Parathyroid adenoma (tissue), 2 donors: Measurements from ENCODE around the gene RPS6KB2.

ENCODE experiments used
- H2AFZ ChIP-seq: fragments of 300-600 bp; sonication (generic); one replicate; pipeline ENCODE4 v1.7.0; 2017; ENCODE audit warnings: antibody characterized with exemption, mild to moderate bottlenecking
- H3K27ac ChIP-seq: fragments of 300-600 bp; sonication (generic); one replicate; pipeline ENCODE4 v1.7.0; 2017
- H3K27me3 ChIP-seq: fragments of 300-600 bp; sonication (generic); one replicate; pipeline ENCODE4 v1.7.0; 2017; ENCODE audit warnings: low read length; ENCODE audit not compliant: control insufficient read depth, insufficient read depth
- H3K36me3 ChIP-seq: fragments of 300-600 bp; sonication (generic); one replicate; pipeline ENCODE4 v1.7.0; 2017; ENCODE audit warnings: low read length; ENCODE audit not compliant: control insufficient read depth, insufficient read depth
- H3K4me1 ChIP-seq: fragments of 300-600 bp; sonication (generic); one replicate; pipeline ENCODE4 v1.7.0; 2017; ENCODE audit warnings: control low read depth
- H3K4me2 ChIP-seq: fragments of 300-600 bp; sonication (generic); one replicate; pipeline ENCODE4 v1.7.0; 2017; ENCODE audit warnings: low read length
- H3K4me3 ChIP-seq: fragments of 300-600 bp; sonication (generic); one replicate; pipeline ENCODE4 v1.7.0; 2017; ENCODE audit warnings: low read depth, low read length
- H3K79me2 ChIP-seq: fragments of 300-600 bp; sonication (generic); one replicate; pipeline ENCODE4 v1.7.0; 2017; ENCODE audit warnings: control low read depth
- H3K9ac ChIP-seq: fragments of 300-600 bp; sonication (generic); one replicate; pipeline ENCODE4 v1.7.0; 2017; ENCODE audit warnings: mild to moderate bottlenecking
- H3K9me3 ChIP-seq: fragments of 300-600 bp; sonication (generic); one replicate; pipeline ENCODE4 v1.7.0; 2017; ENCODE audit warnings: low read length; ENCODE audit not compliant: control insufficient read depth
- TF ChIP-seq, protein P1 (sequence below): fragments of 300-600 bp; sonication (generic); IDR thresholded peaks from one replicate; pipeline ENCODE4 v1.7.0; 2017; ENCODE audit warnings: antibody characterized with exemption, mild to moderate bottlenecking
- donor health status: primary hyperparathyroidism.

RPS6KB2 gene

DNA sequence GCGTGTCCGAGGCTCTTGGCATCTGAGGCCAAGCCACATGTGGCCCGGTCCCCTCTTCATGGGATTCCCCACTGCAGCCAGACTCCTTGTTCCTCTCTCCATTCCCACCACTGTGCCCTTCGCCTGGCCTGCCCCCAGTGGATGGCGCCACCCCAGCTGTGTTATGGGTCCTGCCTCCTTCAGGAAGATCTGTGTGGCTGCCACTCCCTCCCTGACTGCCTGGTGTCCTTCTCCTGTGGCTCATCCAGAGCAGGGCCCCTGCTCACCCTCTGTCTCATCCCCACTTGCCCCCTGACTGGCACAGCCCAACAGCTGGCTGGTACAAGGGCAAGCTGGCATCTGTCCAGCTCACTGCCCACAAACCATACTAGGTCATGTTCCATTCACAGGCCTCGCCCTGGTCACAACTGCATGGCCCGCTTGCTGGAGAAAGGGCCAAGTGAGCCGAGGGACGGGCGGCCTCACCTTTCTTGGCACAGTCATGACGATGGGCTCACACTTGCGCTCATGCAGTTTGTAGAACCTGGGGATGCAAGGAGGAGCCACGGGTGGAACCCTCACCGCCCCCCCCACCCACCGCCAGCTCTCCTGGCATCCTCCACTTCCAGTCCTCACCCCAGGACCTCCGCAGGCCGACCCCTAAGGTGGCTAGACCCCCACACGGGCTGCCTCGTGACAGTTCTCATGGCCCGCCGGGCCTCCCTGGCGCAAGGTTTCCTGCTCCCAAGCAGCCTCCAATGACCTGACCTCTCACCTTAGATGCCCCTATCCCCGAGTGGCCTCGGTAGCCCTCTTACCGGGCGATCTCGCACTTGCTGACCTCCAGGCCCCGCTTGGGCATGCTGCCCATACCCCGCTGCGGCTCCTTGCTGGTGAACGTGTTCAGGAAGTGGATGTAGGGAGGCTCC lies 11.3 kb downstream of the RPS6KB2 start:
- H3K9me3 ChIP-seq, result no peaks in the 10 kb centered on the region
- H2AFZ ChIP-seq, result no peak overlapping the region
- no peaks in the 10 kb centered on the region for H3K79me2 ChIP-seq
- H3K36me3 ChIP-seq, result no peaks in the 10 kb centered on the region
- H3K27me3 ChIP-seq, result no peaks in the 10 kb centered on the region
- no peaks in the 10 kb centered on the region for H3K4me1 ChIP-seq
- H3K4me3 ChIP-seq, result no peak overlapping the region
- no peak overlapping the region for H3K9ac ChIP-seq
- H3K27ac ChIP-seq, result no peak overlapping the region
- TF ChIP-seq, protein P1, sequence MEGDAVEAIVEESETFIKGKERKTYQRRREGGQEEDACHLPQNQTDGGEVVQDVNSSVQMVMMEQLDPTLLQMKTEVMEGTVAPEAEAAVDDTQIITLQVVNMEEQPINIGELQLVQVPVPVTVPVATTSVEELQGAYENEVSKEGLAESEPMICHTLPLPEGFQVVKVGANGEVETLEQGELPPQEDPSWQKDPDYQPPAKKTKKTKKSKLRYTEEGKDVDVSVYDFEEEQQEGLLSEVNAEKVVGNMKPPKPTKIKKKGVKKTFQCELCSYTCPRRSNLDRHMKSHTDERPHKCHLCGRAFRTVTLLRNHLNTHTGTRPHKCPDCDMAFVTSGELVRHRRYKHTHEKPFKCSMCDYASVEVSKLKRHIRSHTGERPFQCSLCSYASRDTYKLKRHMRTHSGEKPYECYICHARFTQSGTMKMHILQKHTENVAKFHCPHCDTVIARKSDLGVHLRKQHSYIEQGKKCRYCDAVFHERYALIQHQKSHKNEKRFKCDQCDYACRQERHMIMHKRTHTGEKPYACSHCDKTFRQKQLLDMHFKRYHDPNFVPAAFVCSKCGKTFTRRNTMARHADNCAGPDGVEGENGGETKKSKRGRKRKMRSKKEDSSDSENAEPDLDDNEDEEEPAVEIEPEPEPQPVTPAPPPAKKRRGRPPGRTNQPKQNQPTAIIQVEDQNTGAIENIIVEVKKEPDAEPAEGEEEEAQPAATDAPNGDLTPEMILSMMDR, result no peak
- H3K4me2 ChIP-seq, result no peak overlapping the region

DNA sequence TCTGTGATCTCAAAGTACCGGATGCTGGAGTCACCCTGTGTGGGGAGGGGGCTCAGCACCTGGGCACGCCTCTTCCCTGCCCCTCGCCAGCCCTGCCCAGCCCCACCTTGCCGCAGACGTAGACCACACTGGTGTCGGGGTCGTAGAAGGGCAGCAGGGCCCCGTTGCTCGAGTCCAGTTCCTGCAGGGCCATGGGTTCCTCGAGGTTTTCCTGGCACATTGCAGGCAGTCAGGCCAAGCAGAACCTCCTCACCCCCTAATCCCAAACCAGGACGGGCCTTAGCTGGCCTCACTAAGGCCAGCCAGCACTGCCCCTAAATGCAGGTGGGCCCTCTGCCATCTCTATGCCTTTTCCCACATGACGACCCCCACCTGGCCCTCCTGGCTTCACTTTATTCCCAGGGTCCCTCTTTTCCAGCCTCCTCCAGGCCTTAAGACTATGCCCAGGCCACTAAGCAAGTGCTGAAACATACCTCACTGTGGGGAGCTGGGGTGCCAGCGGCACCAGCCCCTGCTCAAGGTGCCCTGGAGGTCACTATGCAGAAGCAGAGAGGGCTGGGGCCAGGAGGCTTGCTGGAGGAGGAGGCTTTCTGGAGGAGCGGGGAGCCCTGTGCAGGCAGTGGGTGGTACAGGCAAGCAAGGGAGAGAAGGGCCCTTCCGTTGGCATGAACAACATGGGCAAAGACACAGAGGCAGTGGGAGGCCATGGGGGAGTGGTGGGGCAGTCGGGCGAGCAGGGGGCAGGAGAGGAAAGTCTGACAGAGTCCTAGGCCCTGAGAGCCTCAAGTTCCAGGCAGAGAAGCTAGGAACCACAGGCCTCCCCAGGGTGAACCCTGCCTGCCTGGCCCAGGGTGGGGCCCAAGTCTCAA lies 12.2 kb downstream of the RPS6KB2 start:
- Histone ChIP-seq H3K79me2 (no peaks in the 10 kb centered on the region), H3K4me3 (no peak overlapping the region), H3K9me3 (no peaks in the 10 kb centered on the region), H3K27ac (no peak overlapping the region), H3K27me3 (no peaks in the 10 kb centered on the region), H3K36me3 (no peaks in the 10 kb centered on the region), H3K9ac (no peak overlapping the region), H2AFZ (no peak overlapping the region), H3K4me1 (no peaks in the 10 kb centered on the region), H3K4me2 (no peak overlapping the region)
- TF ChIP-seq, protein P1, result no peak

DNA sequence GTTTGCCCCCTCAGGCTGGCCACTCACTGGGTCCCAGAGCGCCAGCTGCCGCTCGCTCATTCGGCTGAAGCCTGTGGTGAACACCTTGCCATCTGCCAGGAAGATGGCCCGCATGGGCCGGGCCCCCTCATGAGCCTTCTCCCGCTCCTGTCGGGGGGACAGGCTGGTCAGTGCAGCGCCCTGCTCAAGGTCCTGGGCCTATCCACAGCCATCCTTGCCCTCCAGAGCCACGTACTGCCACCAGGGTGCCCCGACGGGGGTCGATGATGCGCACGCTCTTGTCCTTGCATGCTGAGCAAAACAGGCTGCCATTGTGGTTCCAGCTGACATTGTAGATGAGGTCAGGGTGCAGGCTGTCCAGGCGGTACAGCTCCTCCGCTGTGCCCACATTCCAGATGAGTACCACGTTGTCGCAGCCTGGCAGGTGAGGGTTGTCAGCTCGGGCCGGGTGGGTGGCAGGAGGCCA lies 12.8 kb downstream of the RPS6KB2 start:
- H2AFZ ChIP-seq, result no peak overlapping the region
- H3K27me3 ChIP-seq, result no peaks in the 10 kb centered on the region
- no peaks in the 10 kb centered on the region for H3K9me3 ChIP-seq
- no peak overlapping the region for H3K4me3 ChIP-seq
- no peak overlapping the region for H3K9ac ChIP-seq
- no peak overlapping the region for H3K4me2 ChIP-seq
- H3K4me1 ChIP-seq, result no peaks in the 10 kb centered on the region
- no peak overlapping the region for H3K27ac ChIP-seq
- TF ChIP-seq, protein P1, result no peak
- H3K79me2 ChIP-seq, result no peaks in the 10 kb centered on the region
- no peaks in the 10 kb centered on the region for H3K36me3 ChIP-seq

DNA sequence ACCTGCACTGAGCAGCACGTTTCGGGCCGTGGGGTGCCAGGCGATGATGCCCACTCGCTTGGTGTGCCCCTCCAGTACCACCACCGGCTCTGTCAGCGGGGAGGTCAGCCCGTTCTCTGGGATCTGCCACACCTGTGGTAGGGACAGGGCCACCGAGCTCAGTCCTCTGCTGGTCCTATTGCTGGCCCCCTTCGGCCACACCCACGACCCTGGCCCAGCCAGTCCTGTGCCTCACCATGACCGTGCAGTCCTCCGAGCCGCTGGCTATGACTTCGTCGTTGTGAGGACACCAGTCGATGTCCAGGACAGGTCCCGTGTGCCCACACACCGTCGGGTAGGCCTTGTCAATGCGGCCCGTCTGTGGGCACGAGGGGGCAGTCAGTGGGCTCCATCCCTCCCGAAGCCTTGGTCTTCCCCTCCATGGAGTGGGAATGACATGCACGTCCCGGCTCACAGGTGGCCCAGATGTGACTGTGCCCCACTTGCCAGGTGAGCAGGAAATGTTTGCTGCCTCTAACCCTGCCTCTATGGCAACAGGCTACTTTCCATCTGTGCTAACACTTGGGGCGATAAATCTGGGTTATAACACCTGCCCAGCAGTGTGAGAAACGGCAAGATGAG lies 13.5 kb downstream of the RPS6KB2 start:
- Histone ChIP-seq H3K4me1 (no peaks in the 10 kb centered on the region), H3K4me2 (no peak overlapping the region), H3K79me2 (no peaks in the 10 kb centered on the region), H3K27me3 (no peaks in the 10 kb centered on the region), H3K4me3 (no peak overlapping the region), H3K9me3 (no peaks in the 10 kb centered on the region), H3K9ac (no peak overlapping the region), H3K36me3 (no peaks in the 10 kb centered on the region), H3K27ac (no peak overlapping the region), H2AFZ (no peak overlapping the region)
- TF ChIP-seq, protein P1, result no peak
